HEK293T (cell line): ENCODE results near the gene DNAJC7.

Experiments used
- ARNT ChIP-seq: fragments of 450-650 bp; IDR thresholded peaks from 2 replicates; pipeline ENCODE4 v1.6.1; 2017; ENCODE audit warnings: mild to moderate bottlenecking
- BHLHE40 ChIP-seq: fragments of 450-650 bp; IDR thresholded peaks from 2 replicates; pipeline ENCODE4 v1.6.1; 2016; ENCODE audit warnings: mild to moderate bottlenecking, moderate library complexity, borderline replicate concordance
- CTBP1 ChIP-seq: fragments of 450-650 bp; IDR thresholded peaks from 2 replicates; pipeline ENCODE4 v1.6.1; 2016; ENCODE audit warnings: borderline replicate concordance
- ELF4 ChIP-seq: fragments of 450-650 bp; IDR thresholded peaks from 2 replicates; pipeline ENCODE4 v1.6.1; 2017; ENCODE audit warnings: antibody characterized with exemption
- FOXA1 ChIP-seq: fragments of 450-650 bp; IDR thresholded peaks from 2 replicates; pipeline ENCODE4 v1.6.1; 2016; ENCODE audit warnings: mild to moderate bottlenecking
- FOXK2 ChIP-seq: fragments of 450-650 bp; IDR thresholded peaks from 2 replicates; pipeline ENCODE4 v1.6.1; 2016; ENCODE audit warnings: mild to moderate bottlenecking
- FOXM1 ChIP-seq: fragments of 450-650 bp; IDR thresholded peaks from 2 replicates; pipeline ENCODE4 v1.6.1; 2017; ENCODE audit warnings: mild to moderate bottlenecking, borderline replicate concordance
- HDGF ChIP-seq: fragments of 450-650 bp; IDR thresholded peaks from 2 replicates; pipeline ENCODE4 v1.6.1; 2017; ENCODE audit warnings: antibody characterized with exemption, borderline replicate concordance
- SP1 ChIP-seq: fragments of 450-650 bp; IDR thresholded peaks from 2 replicates; pipeline ENCODE4 v1.6.1; 2017
- SUZ12 ChIP-seq: fragments of 450-650 bp; IDR thresholded peaks from 2 replicates; pipeline ENCODE4 v1.6.1; 2016; ENCODE audit warnings: mild to moderate bottlenecking
- TARDBP ChIP-seq: fragments of 450-650 bp; IDR thresholded peaks from 2 replicates; pipeline ENCODE4 v1.6.1; 2016
- ZNF384 ChIP-seq: fragments of 450-650 bp; IDR thresholded peaks from 2 replicates; pipeline ENCODE4 v1.6.1; 2016
- TF ChIP-seq, protein P1 (sequence below): fragments of 450-650 bp; IDR thresholded peaks from 2 replicates; pipeline ENCODE4 v1.6.1; 2016

DNA sequence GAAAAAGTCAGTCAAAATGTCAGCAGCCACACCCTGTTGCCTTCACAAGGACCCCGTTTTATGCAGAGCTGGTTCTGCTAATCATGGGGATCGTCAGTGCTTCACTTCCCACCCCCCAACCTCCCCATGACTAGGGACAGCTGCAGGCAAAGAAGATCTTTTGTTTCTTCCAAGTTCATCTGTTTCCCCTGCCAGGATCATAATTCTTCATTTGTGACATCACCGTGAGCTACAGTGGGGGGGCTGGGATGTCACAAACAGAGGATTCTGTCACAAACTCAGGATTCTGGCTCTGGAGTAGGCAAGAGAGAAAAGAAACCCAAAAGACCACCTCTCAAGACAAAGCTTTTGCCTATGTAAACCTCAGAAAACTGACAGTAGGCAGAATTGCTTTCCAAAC, 24.7 kb downstream of the DNAJC7 start:
- no peak for TF ChIP-seq ARNT
- TF ChIP-seq FOXM1, result no peak
- TF ChIP-seq SUZ12, result no peak
- TF ChIP-seq HDGF, result no peak
- TF ChIP-seq BHLHE40, result no peak
- TF ChIP-seq, protein P1, sequence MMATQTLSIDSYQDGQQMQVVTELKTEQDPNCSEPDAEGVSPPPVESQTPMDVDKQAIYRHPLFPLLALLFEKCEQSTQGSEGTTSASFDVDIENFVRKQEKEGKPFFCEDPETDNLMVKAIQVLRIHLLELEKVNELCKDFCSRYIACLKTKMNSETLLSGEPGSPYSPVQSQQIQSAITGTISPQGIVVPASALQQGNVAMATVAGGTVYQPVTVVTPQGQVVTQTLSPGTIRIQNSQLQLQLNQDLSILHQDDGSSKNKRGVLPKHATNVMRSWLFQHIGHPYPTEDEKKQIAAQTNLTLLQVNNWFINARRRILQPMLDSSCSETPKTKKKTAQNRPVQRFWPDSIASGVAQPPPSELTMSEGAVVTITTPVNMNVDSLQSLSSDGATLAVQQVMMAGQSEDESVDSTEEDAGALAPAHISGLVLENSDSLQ, result no peak
- no peak for TF ChIP-seq TARDBP
- no peak for TF ChIP-seq FOXK2
- TF ChIP-seq FOXA1, result no peak
- no peak for TF ChIP-seq SP1
- TF ChIP-seq ELF4, result no peak
- no peak for TF ChIP-seq CTBP1
- no peak for TF ChIP-seq ZNF384
